GM10248 (cell line): ENCODE measurements around the gene KIF1A.
A peak's percentile ranks its signal among the peaks of the same experiment; 100 is the strongest.

Experiments used
- CTCF ChIA-PET: fragments of 300-600 bp; sonication (Branson Sonifier 250); formaldehyde crosslinking; extraction: SDS; loops from one replicate; lab custom pipeline; 2021; ENCODE audit warnings: antibody characterized with exemption; lab: Yijun Ruan, JAX
- POLR2A ChIA-PET: fragments of 350-650 bp; sonication (Branson Sonifier 250); formaldehyde crosslinking; extraction: SDS; loops from one replicate; lab custom pipeline; 2020; ENCODE audit warnings: antibody characterized with exemption; lab: Yijun Ruan, JAX
- DNase-seq: peaks from one replicate; pipeline ENCODE4 v3.0.0; 2012; ENCODE audit errors: extremely low spot score
- TF ChIP-seq, protein P1 (sequence below): IDR thresholded peaks from 2 replicates; pipeline ENCODE4 v1.5.1; 2012; ENCODE audit warnings: mild to moderate bottlenecking, low read depth; ENCODE audit errors: extremely low read depth, missing control alignments, control extremely low read depth

KIF1A gene

GRCh38 chr2:240852671-240853314 lies 32.8 kb upstream of the KIF1A start:
- TF ChIP-seq, protein P1, sequence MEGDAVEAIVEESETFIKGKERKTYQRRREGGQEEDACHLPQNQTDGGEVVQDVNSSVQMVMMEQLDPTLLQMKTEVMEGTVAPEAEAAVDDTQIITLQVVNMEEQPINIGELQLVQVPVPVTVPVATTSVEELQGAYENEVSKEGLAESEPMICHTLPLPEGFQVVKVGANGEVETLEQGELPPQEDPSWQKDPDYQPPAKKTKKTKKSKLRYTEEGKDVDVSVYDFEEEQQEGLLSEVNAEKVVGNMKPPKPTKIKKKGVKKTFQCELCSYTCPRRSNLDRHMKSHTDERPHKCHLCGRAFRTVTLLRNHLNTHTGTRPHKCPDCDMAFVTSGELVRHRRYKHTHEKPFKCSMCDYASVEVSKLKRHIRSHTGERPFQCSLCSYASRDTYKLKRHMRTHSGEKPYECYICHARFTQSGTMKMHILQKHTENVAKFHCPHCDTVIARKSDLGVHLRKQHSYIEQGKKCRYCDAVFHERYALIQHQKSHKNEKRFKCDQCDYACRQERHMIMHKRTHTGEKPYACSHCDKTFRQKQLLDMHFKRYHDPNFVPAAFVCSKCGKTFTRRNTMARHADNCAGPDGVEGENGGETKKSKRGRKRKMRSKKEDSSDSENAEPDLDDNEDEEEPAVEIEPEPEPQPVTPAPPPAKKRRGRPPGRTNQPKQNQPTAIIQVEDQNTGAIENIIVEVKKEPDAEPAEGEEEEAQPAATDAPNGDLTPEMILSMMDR, result no peak
- ChIA-PET POLR2A (no interaction called here), CTCF (interaction anchor here (1.1 to 1.9 kb wide), 3 partner anchors 8 to 391 kb away, joined by 3 to 23 read pairs (median 4); no protein-coding TSS in a partner anchor)
- DNase-seq, result no peak

DNA sequence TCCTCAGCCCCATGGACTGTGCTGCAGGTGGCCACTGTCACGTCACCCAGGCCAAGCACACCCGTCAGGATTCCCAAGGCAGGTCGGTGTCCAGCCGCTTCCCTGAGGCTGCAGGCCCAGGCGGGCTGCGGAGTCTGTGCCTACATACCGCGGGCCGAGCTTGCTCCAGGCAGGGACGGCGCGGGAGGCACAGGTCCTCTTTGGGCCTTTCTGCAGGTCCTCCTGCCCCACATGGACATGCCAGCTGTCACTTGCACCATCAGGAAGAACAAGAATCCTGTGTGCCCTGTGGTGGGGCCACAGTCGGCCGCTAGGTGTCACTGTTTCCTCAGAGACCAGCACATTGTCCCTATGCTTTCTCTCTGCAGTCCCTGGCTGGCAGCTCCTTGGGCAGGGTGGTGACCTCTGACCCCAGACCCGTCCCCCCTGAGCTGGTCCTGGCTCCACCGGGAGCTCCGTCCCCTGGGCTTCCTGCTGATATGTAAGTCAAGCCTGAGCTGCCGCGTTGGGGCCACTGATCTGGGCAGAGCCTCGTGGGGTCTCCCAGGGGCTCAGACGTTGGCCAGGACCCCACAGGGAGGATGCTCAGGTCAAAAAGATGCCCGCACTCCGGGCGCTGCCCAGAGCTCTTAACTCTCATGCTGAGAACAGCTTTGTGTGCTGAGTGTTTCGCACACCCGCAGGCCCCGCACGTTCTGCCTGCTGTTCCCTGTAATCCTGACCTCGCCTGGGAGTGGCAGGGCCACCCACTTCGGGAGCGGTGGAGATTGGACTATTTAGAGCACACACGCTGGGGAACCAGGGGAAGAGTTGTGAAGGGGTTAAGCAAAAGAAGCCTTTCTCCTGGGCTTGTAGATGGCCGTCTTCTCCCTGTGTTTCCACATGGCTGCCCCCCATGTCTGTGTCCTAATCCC lies 31.3 kb upstream of the KIF1A start:
- TF ChIP-seq, protein P1, result peak; percentile 96
- peak; percentile 89 for DNase-seq
- POLR2A ChIA-PET, result no interaction called here
- CTCF ChIA-PET, result interaction anchor here (0.6 to 1.9 kb wide), 20 partner anchors 9 to 1029 kb away, joined by 3 to 23 read pairs (median 4); partner anchors contain the start of genes AGXT and D2HGDH

GRCh38 chr2:240850756-240851077 lies 30.7 kb upstream of the KIF1A start:
- TF ChIP-seq, protein P1, result no peak
- ChIA-PET CTCF (interaction anchor here (0.6 to 1.9 kb wide), 15 partner anchors 10 to 1029 kb away, joined by 3 to 23 read pairs (median 4); partner anchors contain the start of gene AGXT), POLR2A (no interaction called here)
- DNase-seq, result no peak

DNA sequence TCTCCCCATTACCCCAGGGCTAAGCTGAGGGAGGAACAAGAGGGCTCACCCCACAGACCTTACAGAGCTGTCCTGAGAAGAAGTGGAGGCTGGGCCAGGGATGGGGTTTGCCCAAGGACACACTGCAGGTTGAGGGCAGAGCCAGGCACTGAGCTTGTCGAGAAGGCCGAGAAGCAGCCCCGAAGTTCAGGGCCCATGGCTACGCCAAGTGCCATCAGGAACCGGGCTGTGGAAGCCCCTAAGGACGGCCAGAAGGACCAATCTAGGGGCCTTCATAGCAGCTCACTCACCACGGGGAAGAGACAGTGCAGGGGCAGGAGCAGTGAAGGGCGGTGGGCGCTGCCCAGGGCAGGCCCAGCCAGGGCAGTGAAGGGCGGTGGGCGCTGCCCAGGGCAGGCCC lies 30.0 kb upstream of the KIF1A start:
- POLR2A ChIA-PET, result no interaction called here
- TF ChIP-seq, protein P1, result no peak
- CTCF ChIA-PET, result interaction anchor here (0.8 to 0.9 kb wide), 2 partner anchors 9 to 21 kb away, joined by 3 to 5 read pairs; no protein-coding TSS in a partner anchor

DNA sequence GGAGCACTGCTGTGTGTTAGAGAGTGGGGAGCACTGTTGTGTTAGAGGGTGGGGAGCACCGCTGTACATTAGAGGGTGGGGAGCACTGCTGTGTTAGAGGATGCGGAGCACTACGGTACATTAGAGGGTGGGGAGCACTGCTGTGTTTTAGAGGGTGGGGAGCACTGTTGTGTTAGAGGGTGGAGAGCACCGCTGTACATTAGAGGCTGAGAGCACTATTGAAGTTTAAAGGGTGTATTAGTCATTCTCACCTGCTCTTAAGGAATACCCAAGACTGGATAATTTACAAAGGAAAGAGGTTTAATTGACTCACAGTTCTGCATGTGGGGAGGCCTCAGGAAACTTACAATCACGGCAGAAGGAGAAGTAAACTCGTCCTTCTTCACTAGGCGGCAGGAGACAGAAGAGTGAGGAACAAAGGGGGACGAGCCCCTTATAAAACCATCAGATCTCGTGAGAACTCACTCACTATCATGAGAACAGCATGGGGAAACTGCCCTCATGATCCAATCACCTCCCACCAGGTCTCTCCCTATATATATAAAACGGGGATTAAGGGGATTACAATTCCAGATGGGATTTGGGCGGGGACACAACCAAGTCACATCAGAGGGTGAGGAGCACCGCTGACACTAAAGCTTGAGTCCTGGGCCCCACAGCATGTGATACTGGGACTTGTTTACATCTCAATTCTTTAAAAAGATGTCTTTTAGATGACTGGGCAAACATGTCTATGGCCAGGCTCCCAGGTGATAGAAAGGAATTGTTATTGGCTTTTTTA lies 29.1 kb upstream of the KIF1A start:
- ChIA-PET CTCF (interaction anchor here (0.8 kb wide), 1 partner anchor 20 kb away, joined by 3 read pairs; no protein-coding TSS in a partner anchor), POLR2A (no interaction called here)
- TF ChIP-seq, protein P1, result no peak
- DNase-seq, result no peak

More for the DNA sequence above, 30.0 kb upstream of the KIF1A start:
- no peak for DNase-seq

GRCh38 chr2:240847817-240848216 lies 27.8 kb upstream of the KIF1A start:
- DNase-seq, result no peak
- POLR2A ChIA-PET, result no interaction called here
- CTCF ChIA-PET, result no interaction called here
- TF ChIP-seq, protein P1, result no peak
